ENCODE results near the gene KCNN1. TPM values are rescaled to one million over a fixed set of nuclear protein-coding genes. Genes with fewer than 3 reads are reported as not detected.

Gene KCNN1
- total and polyA plus RNA-seq, 9 of the 15 experiments (the other 6 are each of a cell fraction or from before 2014, with no cell fraction given): 0.01 to 6.2 (median 0.72) TPM

- no TSS peak for BruUV-seq (replicated peaks)
- Histone ChIP-seq H3K36me3 (ENCODE audit: control insufficient read depth, insufficient read depth, low read length) (no peaks in the 10 kb centered on the region), H4K20me1 (replicated peaks; ENCODE audit: control insufficient read depth, insufficient read depth, low read length) (no peaks in the 10 kb centered on the region), H3K9me3 (replicated peaks; ENCODE audit: control insufficient read depth, insufficient read depth, low read depth, low read length) (no peaks in the 10 kb centered on the region), H3K79me2 (ENCODE audit: control insufficient read depth, insufficient read depth, low read length) (no peaks in the 10 kb centered on the region), H2AFZ (ENCODE audit: low read depth, low read length) (peak overlapping the region; percentile 84), H3K27ac (ENCODE audit: extremely low read depth, low read depth, low read length) (peak overlapping the region; percentile 37; the same call in 2 of the 3 replicates), H3K4me2 (ENCODE audit: insufficient read depth, low read length) (peak overlapping the region; percentile 76), H3K9me1 (ENCODE audit: control insufficient read depth, insufficient read depth, low read length) (no peaks in the 10 kb centered on the region), H3K4me1 (replicated peaks in 1 of 2; ENCODE audit: control insufficient read depth in 2 of 2, insufficient read depth in 2 of 2, low read length in 2 of 2) (peaks cover 54 to 62% of the 10 kb centered on the region in 2 experiments), H3K27me3 (ENCODE audit: control insufficient read depth in 2 of 2, insufficient read depth in 2 of 2, low read length in 2 of 2) (no peaks in the 10 kb centered on the region), H3K4me3 (no peak overlapping the region), H3K9ac (ENCODE audit: insufficient read depth in 1 of 2, low read depth in 2 of 2, low read length in 2 of 2) (peak overlapping the region; percentile 37 to 77; a peak in 2 of 4 replicates)
- peak; percentile 71 to 91 (median 80) for DNase-seq (ENCODE audit: extremely low read depth in 1 of 4, low spot score in 3 of 4)
- intact Hi-C loops (cut with micrococcal nuclease): no loop called here
- 0% methylated on average over 4 of the region's 4 CpGs for WGBS (ENCODE audit: insufficient coverage, low coverage, missing lambda C conversion rate)
- ChIA-PET POLR2A (interaction anchor here (0.8 to 2.0 kb wide), 7 partner anchors 9 to 132 kb away, joined by 3 to 14 read pairs (median 4); partner anchors contain the start of gene CCDC124), CTCF (ENCODE audit: low intra/inter-chr PET ratio) (no interaction called here)
- peak; percentile 100 for FAIRE-seq
- in situ Hi-C loops (cut with MboI): no loop called here
- peak; percentile 95 for ATAC-seq
- TF ChIP-seq FUS (optimal IDR thresholded peaks at IDR 0.05; ENCODE audit: low read depth, low read length): no peak
- TF ChIP-seq HDAC1 (IDR thresholded peaks at IDR 0.05): peak in 1 of 2 experiments; percentile 52; a peak in 1 of 4 replicates
- no peak for TF ChIP-seq STAT5B (CRISPR knock-in tag; IDR thresholded peaks at IDR 0.05)
- TF ChIP-seq ZKSCAN1 (IDR thresholded peaks at IDR 0.05; ENCODE audit: low read depth, low read length): no peak
- TF ChIP-seq RBM15 (IDR thresholded peaks at IDR 0.05; ENCODE audit: insufficient read depth, low read length): no peak
- peak in 1 of 2 experiments; percentile 49; a peak in 2 of 4 replicates for TF ChIP-seq MAZ (CRISPR knock-in tag; conservative IDR thresholded peaks at IDR 0.05 in 1 of 2, IDR thresholded peaks at IDR 0.05 in 1 of 2)
- TF ChIP-seq BCL6 (CRISPR knock-in tag; IDR thresholded peaks at IDR 0.05): no peak
- TF ChIP-seq CTBP1 (IDR thresholded peaks at IDR 0.05; ENCODE audit: borderline replicate concordance): peak; percentile 58; the same call in 1 of the 2 replicates
- no peak for TF ChIP-seq SNIP1 (IDR thresholded peaks at IDR 0.05; ENCODE audit: low read depth)
- no peak for TF ChIP-seq EZH2 (IDR thresholded peaks at IDR 0.05; ENCODE audit: borderline replicate concordance, low read depth, low read length)
- TF ChIP-seq XRCC3 (IDR thresholded peaks at IDR 0.05): no peak
- TF ChIP-seq ZNF12 (CRISPR knock-in tag; IDR thresholded peaks at IDR 0.05): no peak
- no peak for TF ChIP-seq U2AF1 (optimal IDR thresholded peaks at IDR 0.05; ENCODE audit: low read depth, low read length)
- no peak for TF ChIP-seq TEAD4 (IDR thresholded peaks at IDR 0.05; ENCODE audit: low read length)
- TF ChIP-seq TEAD4 (CRISPR knock-in tag; IDR thresholded peaks at IDR 0.05; ENCODE audit: borderline replicate concordance): no peak
- TF ChIP-seq C11orf30 (IDR thresholded peaks at IDR 0.05; ENCODE audit: low read depth): no peak
- no peak for TF ChIP-seq FOXJ3 (CRISPR knock-in tag; IDR thresholded peaks at IDR 0.05)
- TF ChIP-seq GTF2E2 (tag; IDR thresholded peaks at IDR 0.05): no peak
- TF ChIP-seq FOXK2 (conservative IDR thresholded peaks at IDR 0.05 in 1 of 2, IDR thresholded peaks at IDR 0.05 in 1 of 2; ENCODE audit: low read depth in 2 of 2): peak in 1 of 2 experiments; percentile 17; a peak in 1 of 4 replicates
- no peak for TF ChIP-seq ZNF639 (CRISPR knock-in tag; conservative IDR thresholded peaks at IDR 0.05 in 1 of 2, IDR thresholded peaks at IDR 0.05 in 1 of 2)
- TF ChIP-seq SIN3A (IDR thresholded peaks at IDR 0.05; ENCODE audit: borderline replicate concordance in 2 of 2, control insufficient read depth in 1 of 2, low read depth in 2 of 2, low read length in 2 of 2): no peak
- TF ChIP-seq DEAF1 (CRISPR knock-in tag; IDR thresholded peaks at IDR 0.05): no peak
Observed at GRCh38 chr19:17953869-17954268, 13.0 kb upstream of the KCNN1 start.

Data from K562 (cell line).